Measurements from ENCODE around the gene ADAMTSL4. TPM values are rescaled to one million over a fixed set of nuclear protein-coding genes. Genes with fewer than 3 reads are reported as not detected.

Gene ADAMTSL4
- total RNA-seq, 1 experiment from 2014 or later, result 2.8 TPM

- DNase-seq (ENCODE audit: low read depth), result no peak
Measured at GRCh38 chr1:150534002-150534401, 15.2 kb upstream of the ADAMTSL4 start.

- peak; percentile 47 for DNase-seq (ENCODE audit: low read depth)
Measured at GRCh38 chr1:150535511-150536287, 13.5 kb upstream of the ADAMTSL4 start.

DNA sequence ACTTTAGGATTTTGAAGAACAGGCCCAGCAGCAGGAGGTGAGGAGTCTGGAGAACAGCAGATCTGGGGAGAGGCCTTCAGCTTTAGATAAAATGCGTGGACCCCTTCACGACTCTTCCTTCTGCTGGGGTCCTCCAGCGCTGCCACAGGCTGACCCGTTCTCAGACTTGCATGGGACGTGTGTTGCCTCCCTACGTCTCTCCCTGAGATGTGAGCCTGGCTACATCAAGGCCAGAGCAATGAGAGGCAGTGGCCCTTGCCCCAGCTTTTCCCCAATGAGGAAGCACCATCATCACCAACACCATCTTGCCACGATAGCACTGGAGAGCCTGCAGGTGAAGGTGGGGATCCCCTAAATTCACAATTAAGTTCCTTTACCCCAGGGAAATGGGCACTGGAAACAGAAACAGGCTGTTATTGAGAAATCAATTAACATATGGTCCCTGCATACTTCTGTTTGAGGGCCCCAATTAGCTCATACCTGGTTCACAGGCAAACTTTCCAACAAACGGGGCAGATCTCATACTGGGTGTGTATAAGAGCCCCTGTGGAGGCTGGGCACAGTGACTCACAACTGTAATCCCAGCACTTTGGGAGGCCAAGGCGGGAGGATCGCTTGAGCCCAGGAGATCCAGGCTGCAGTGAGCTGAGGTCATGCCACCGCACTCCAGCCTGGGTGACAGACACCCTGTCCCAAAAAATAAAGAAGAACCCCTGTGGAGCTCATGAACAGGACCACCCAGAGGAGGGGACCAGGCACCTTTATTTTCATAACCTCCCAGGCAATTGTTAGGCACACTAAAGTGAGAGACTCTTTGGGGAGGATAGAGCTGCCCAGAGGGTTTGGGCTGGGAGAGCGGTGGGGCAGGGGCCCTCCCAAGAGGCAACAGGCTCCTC lies 12.1 kb upstream of the ADAMTSL4 start:
- DNase-seq (ENCODE audit: low read depth), result no peak

GRCh38 chr1:150537732-150538684 lies 11.2 kb upstream of the ADAMTSL4 start:
- DNase-seq (ENCODE audit: low read depth), result peak; percentile 35

DNA sequence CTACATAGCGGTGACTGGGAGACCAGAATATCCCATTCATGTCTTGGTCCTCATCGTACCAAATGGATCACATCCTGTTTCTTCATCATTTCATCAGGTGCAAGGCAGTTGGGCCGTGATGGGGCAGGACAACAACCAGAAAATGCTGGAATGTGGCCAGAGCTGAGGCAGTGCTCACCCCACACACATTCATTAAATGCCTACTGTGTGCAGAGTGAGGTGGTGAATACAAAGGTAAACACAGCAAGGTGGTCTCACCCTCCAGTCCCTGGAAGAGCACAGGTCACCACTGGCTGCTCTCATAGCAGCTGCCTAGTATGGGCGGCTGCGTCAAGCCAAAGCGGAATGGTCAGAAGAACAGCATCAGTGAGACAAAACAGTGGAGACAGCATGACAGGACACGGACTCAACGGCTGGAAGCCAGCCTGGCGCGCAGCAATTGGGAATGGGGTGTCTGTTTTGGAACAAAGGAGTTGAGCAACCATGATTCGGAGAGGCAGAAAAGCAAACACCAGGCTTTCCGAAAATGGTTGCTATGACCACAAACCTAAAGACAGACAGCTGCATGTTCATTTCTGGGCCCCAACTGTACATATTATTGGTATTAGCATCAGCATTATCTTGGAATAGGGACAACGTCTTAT lies 5.6 kb upstream of the ADAMTSL4 start:
- peak; percentile 67 for DNase-seq (ENCODE audit: low read depth)

DNA sequence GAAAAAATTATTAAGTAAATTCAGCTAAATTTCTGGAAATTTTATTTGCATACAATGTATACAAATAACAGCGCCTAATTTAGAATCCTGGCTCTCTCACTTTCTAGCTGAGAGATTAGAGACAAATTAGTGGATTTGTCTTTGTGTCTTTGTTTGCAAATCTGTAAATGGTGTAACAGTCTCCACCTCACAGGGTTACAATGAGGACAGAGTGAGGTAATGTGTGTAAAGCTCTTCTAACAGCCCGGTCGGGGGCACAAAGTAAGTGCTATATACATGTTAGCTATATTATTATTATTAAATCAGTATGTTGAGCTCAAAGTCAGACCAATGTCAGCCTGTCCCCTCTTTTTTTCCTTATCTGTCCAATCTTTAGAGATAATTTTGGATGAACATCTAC lies 5.0 kb upstream of the ADAMTSL4 start:
- no peak for DNase-seq (ENCODE audit: low read depth)

- no peak for DNase-seq (ENCODE audit: low read depth)
Measured at GRCh38 chr1:150545486-150546032, 3.6 kb upstream of the ADAMTSL4 start.

GRCh38 chr1:150546294-150546937 lies 2.8 kb upstream of the ADAMTSL4 start:
- DNase-seq (ENCODE audit: low read depth), result no peak

GRCh38 chr1:150548324-150548631 lies 930 bp upstream of the ADAMTSL4 start:
- no peak for DNase-seq (ENCODE audit: low read depth)

- no peak for DNase-seq (ENCODE audit: low read depth)
Measured at GRCh38 chr1:150549496-150550221, 451 bp downstream of the ADAMTSL4 start.

GRCh38 chr1:150550222-150551050 lies 1.2 kb downstream of the ADAMTSL4 start:
- DNase-seq (ENCODE audit: low read depth), result no peak

- DNase-seq (ENCODE audit: low read depth), result no peak
Measured at GRCh38 chr1:150551051-150551783, 2.0 kb downstream of the ADAMTSL4 start.

- no peak for DNase-seq (ENCODE audit: low read depth)
Measured at GRCh38 chr1:150551784-150552127, 2.5 kb downstream of the ADAMTSL4 start.

DNA sequence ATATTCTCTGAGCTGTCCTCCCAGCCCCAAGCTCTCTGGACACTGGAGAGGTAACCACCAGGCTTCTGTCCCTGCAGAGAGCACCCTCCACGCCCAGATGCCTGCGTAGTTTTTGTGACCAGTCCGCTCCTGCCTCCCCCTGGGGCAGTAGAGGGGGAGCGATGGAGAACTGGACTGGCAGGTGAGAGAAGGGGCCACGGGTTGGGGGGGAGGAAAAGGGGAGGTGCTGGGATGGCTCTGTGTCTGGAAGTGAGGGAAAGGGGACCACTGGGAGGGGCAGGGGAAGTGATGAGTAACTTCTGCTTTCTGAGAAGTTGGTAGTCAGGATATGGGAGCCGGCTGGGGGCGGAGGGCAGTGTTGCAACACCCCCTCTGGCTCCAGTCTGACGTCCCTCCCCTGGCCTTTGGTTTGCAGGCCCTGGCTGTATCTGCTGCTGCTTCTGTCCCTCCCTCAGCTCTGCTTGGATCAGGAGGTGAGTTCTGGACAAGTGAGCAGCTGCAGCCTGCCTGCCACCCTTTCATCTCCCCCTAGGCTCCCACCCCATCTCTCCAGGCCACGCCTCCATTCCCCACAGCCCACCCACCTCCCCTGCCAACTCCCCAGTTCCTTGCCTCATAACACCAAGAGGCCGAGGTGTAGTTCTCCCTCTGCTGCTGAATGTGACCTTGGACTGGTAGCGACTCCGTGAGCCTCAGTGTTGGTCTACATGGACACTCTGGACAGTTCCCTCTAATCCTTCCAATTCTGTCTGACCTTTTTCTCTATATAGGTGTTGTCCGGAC lies 3.1 kb downstream of the ADAMTSL4 start:
- DNase-seq (ENCODE audit: low read depth), result peak; percentile 81

- DNase-seq (ENCODE audit: low read depth), result no peak
Measured at GRCh38 chr1:150552911-150553289, 3.7 kb downstream of the ADAMTSL4 start.

DNA sequence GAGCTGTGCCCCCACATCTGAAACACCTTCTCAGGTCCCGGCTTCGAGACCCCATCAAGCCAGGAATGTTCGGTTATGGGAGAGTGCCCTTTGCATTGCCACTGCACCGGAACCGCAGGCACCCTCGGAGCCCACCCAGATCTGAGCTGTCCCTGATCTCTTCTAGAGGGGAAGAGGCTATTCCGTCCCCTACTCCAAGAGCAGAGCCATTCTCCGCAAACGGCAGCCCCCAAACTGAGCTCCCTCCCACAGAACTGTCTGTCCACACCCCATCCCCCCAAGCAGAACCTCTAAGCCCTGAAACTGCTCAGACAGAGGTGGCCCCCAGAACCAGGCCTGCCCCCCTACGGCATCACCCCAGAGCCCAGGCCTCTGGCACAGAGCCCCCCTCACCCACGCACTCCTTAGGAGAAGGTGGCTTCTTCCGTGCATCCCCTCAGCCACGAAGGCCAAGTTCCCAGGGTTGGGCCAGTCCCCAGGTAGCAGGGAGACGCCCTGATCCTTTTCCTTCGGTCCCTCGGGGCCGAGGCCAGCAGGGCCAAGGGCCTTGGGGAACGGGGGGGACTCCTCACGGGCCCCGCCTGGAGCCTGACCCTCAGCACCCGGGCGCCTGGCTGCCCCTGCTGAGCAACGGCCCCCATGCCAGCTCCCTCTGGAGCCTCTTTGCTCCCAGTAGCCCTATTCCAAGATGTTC lies 4.3 kb downstream of the ADAMTSL4 start:
- DNase-seq (ENCODE audit: low read depth), result no peak

DNA sequence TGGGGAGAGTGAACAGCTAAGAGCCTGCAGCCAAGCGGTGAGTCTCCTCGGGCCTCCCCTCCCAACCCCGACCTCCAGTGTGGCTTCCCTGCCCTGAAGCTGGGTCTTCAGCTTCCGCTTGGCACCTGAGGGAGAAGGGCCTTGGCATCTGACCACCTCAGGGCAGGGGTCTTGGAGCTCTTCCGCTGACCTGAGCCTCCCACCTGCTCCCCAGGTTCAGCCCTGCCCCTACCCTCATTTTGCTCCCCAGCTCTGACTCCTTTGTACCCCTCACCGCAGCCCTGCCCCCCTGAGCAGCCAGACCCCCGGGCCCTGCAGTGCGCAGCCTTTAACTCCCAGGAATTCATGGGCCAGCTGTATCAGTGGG lies 4.9 kb downstream of the ADAMTSL4 start:
- no peak for DNase-seq (ENCODE audit: low read depth)

Measured in LHCN-M2 (cell line).